IPS-15b (cell line): Measurements from ENCODE around the gene PIGZ.
A peak's percentile ranks its signal among the peaks of the same experiment; 100 is the strongest.

Source experiments
- H3K27me3 ChIP-seq: one replicate; pipeline ENCODE4 v1.6.1; 2013; ENCODE audit warnings: low read length; ENCODE audit not compliant: control insufficient read depth, insufficient read depth
- H3K36me3 ChIP-seq: one replicate; pipeline ENCODE4 v1.6.1; 2013; ENCODE audit warnings: low read length; ENCODE audit not compliant: control insufficient read depth, insufficient read depth
- H3K4me1 ChIP-seq: one replicate; pipeline ENCODE4 v1.6.1; 2013; ENCODE audit warnings: mild to moderate bottlenecking, low read length; ENCODE audit not compliant: control insufficient read depth, insufficient read depth
- H3K4me3 ChIP-seq: one replicate; pipeline ENCODE4 v1.5.1; 2013; ENCODE audit warnings: low read depth, low read length
- H3K9ac ChIP-seq: one replicate; pipeline ENCODE4 v1.6.1; 2013; ENCODE audit warnings: low read depth, mild to moderate bottlenecking, low read length
- H3K9me3 ChIP-seq: one replicate; pipeline ENCODE4 v1.6.1; 2013; ENCODE audit warnings: mild to moderate bottlenecking, low read length; ENCODE audit not compliant: control insufficient read depth, insufficient read depth

The PIGZ gene

GRCh38 chr3:196968233-196969133 is at the start of gene PIGZ:
PIGZ (minus strand) TSS chr3:196968833; CDS start chr3:196952031, 16,802 bp downstream.
- Histone ChIP-seq H3K36me3 (no peaks in the 10 kb centered on the region), H3K4me1 (no peaks in the 10 kb centered on the region), H3K9ac (no peak within 1 kb of the TSS), H3K4me3 (peak within 1 kb of the TSS; percentile 53), H3K9me3 (peaks cover 4% of the 10 kb centered on the region), H3K27me3 (peaks cover 64% of the 10 kb centered on the region)

GRCh38 chr3:197017003-197017402 is 48.4 kb upstream of the PIGZ start:
- Histone ChIP-seq H3K27me3 (no peaks in the 10 kb centered on the region), H3K9me3 (no peaks in the 10 kb centered on the region), H3K36me3 (no peaks in the 10 kb centered on the region), H3K4me3 (no peak overlapping the region), H3K4me1 (peaks cover 2% of the 10 kb centered on the region), H3K9ac (no peak overlapping the region)

- H3K27me3 ChIP-seq: no peaks in the 10 kb centered on the region
- no peak overlapping the region for H3K9ac ChIP-seq
- H3K4me3 ChIP-seq: no peak overlapping the region
- no peaks in the 10 kb centered on the region for H3K9me3 ChIP-seq
- H3K36me3 ChIP-seq: no peaks in the 10 kb centered on the region
- H3K4me1 ChIP-seq: peaks cover under 1% of the 10 kb centered on the region
Observed at GRCh38 chr3:197015790-197016736, 47.4 kb upstream of the PIGZ start.

GRCh38 chr3:197014942-197015575 is 46.4 kb upstream of the PIGZ start:
- Histone ChIP-seq H3K9ac (no peak overlapping the region), H3K9me3 (no peaks in the 10 kb centered on the region), H3K4me3 (no peak overlapping the region), H3K36me3 (no peaks in the 10 kb centered on the region), H3K4me1 (no peaks in the 10 kb centered on the region), H3K27me3 (no peaks in the 10 kb centered on the region)

GRCh38 chr3:197014024-197014423 is 45.4 kb upstream of the PIGZ start:
- Histone ChIP-seq H3K4me3 (no peak overlapping the region), H3K27me3 (no peaks in the 10 kb centered on the region), H3K9ac (no peak overlapping the region), H3K4me1 (no peaks in the 10 kb centered on the region), H3K9me3 (no peaks in the 10 kb centered on the region), H3K36me3 (no peaks in the 10 kb centered on the region)

- H3K36me3 ChIP-seq: no peaks in the 10 kb centered on the region
- H3K27me3 ChIP-seq: no peaks in the 10 kb centered on the region
- no peak overlapping the region for H3K9ac ChIP-seq
- H3K4me1 ChIP-seq: no peaks in the 10 kb centered on the region
- H3K4me3 ChIP-seq: no peak overlapping the region
- no peaks in the 10 kb centered on the region for H3K9me3 ChIP-seq
Observed at GRCh38 chr3:197012540-197012883, 43.9 kb upstream of the PIGZ start.

- no peaks in the 10 kb centered on the region for H3K9me3 ChIP-seq
- no peaks in the 10 kb centered on the region for H3K4me1 ChIP-seq
- no peak overlapping the region for H3K4me3 ChIP-seq
- no peaks in the 10 kb centered on the region for H3K27me3 ChIP-seq
- no peaks in the 10 kb centered on the region for H3K36me3 ChIP-seq
- no peak overlapping the region for H3K9ac ChIP-seq
Observed at GRCh38 chr3:197011780-197012539, 43.3 kb upstream of the PIGZ start.

GRCh38 chr3:197010556-197011351 is 42.1 kb upstream of the PIGZ start:
- no peaks in the 10 kb centered on the region for H3K9me3 ChIP-seq
- no peaks in the 10 kb centered on the region for H3K27me3 ChIP-seq
- H3K9ac ChIP-seq: no peak overlapping the region
- peaks cover 4% of the 10 kb centered on the region for H3K36me3 ChIP-seq
- no peaks in the 10 kb centered on the region for H3K4me1 ChIP-seq
- H3K4me3 ChIP-seq: no peak overlapping the region

GRCh38 chr3:197009532-197010019 is 40.9 kb upstream of the PIGZ start:
- no peak overlapping the region for H3K9ac ChIP-seq
- peaks cover 4% of the 10 kb centered on the region for H3K36me3 ChIP-seq

GRCh38 chr3:197008436-197009209 is 40.0 kb upstream of the PIGZ start:
- H3K27me3 ChIP-seq: peaks cover 17% of the 10 kb centered on the region

More at GRCh38 chr3:197009532-197010019, 40.9 kb upstream of the PIGZ start:
- Histone ChIP-seq H3K4me1 (no peaks in the 10 kb centered on the region), H3K27me3 (peaks cover 10% of the 10 kb centered on the region), H3K4me3 (no peak overlapping the region), H3K9me3 (no peaks in the 10 kb centered on the region)

More at GRCh38 chr3:197008436-197009209, 40.0 kb upstream of the PIGZ start:
- Histone ChIP-seq H3K36me3 (peaks cover 4% of the 10 kb centered on the region), H3K9me3 (no peaks in the 10 kb centered on the region), H3K9ac (no peak overlapping the region), H3K4me3 (no peak overlapping the region), H3K4me1 (peaks cover 4% of the 10 kb centered on the region)
